Measurements from ENCODE around the gene ZCCHC8.

GRCh38 chr12:122544537-122544936 lies 43.8 kb upstream of the ZCCHC8 start:
- TF ChIP-seq CTCF (IDR thresholded peaks at IDR 0.05) (no peak), POLR2A (IDR thresholded peaks at IDR 0.05) (no peak), POLR2AphosphoS5 (IDR thresholded peaks at IDR 0.05) (no peak), EP300 (IDR thresholded peaks at IDR 0.05) (no peak)

Measured in sigmoid colon (tissue), 4 donors.